Pancreas (tissue), 10 donors: ENCODE measurements around the gene ATOSA. TPM values are rescaled to one million over a fixed set of nuclear protein-coding genes. Genes with fewer than 3 reads are reported as not detected.

Experiments used
- ATAC-seq, 4 donors: fragments of 200-7000 bp; cut with Tn5 transposase; one replicate each; pipeline versions ENCODE4 v1.8.0 to v1.9.1; 2020; ENCODE audit warnings: mild to moderate bottlenecking in 4 of 4, moderate library complexity in 4 of 4
- DNase-seq, 6 donors: peaks; one replicate each; pipeline ENCODE4 v3.0.0-alpha.2; 2020
- FAIRE-seq: peaks from 2 replicates; lab custom pipeline; 2012; peaks lifted over from hg19 to GRCh38; lab: Jason Lieb, UNC
- H3K27ac ChIP-seq, 4 donors: fragments of 200-600 bp; sonication (generic); 1 replicate in 3 of 4; 2 replicates in 1 of 4; pipeline versions ENCODE4 v1.5.0 to v1.8.0; 2020
- H3K27me3 ChIP-seq, 4 donors: fragments of 200-600 bp; one replicate each; pipeline ENCODE4 v1.8.0; 2021
- H3K36me3 ChIP-seq, 3 donors: fragments of 200-600 bp; sonication (generic) in 1 of 3; one replicate each; pipeline versions ENCODE4 v1.5.0 to v1.8.0; 2020 to 2021
- H3K4me1 ChIP-seq, 3 donors: fragments of 200-600 bp; one replicate each; pipeline ENCODE4 v1.8.0; 2021
- H3K4me3 ChIP-seq, 4 donors: fragments of 200-600 bp; sonication (generic) in 2 of 4; one replicate each; pipeline versions ENCODE4 v1.5.0 to v1.8.0; 2020 to 2021
- H3K9me3 ChIP-seq, 4 donors: fragments of 200-600 bp; one replicate each; pipeline ENCODE4 v1.8.0; 2021
- CTCF ChIP-seq, 4 donors: fragments of 200-600 bp; sonication (generic) in 3 of 4; IDR thresholded peaks; one replicate each; pipeline versions ENCODE4 v1.5.0 to v1.8.0; 2021; ENCODE audit warnings: antibody characterized with exemption in 4 of 4
- WGBS, 2 donors: extraction: QIAGEN DNeasy Blood & Tissue Kit; methylation state at CpG; one replicate each; pipeline ENCODE4 v1.1.7; 2013; 5-methylcytosine and 5-hydroxymethylcytosine counted together
- intact Hi-C, 3 donors: fragments of 100-400 bp; cut with DNase I; formaldehyde crosslinking; loops; one replicate each; pipeline versions ENCODE4 v1.11.1 to v1.14.2; 2022
- polyA plus RNA-seq, 2 donors: library from polyadenylated mRNA; stranded (reverse); fragments of 200-250 nt; gene quantifications; one replicate each; pipeline ENCODE4 v1.2.3, GENCODE V29; 2013
- total RNA-seq, 6 donors: library from RNA; stranded (reverse); fragmentation: NEBNext Ultra II Directional in 4 of 6; extraction: Animal tissue kit (Norgen Biotek cat#: 25700) in 4 of 6; gene quantifications; one replicate each; pipeline versions ENCODE4 v1.2.1 to v1.2.4, GENCODE V29; 2021 to 2023
- donor health status: healthy with polysubstance abuse.
- donor health status: DM: no; HTN: no; CAD: no; lungs with moderate emphysema.
- donor health status: DM: no; HTN: no; CAD: no.
- donor health status: control.
- donor health status: control.
- donor health status: Bipolar disorder and iron deficiency.
- donor health status: DM: yes; HTN: yes; CAD: no.
- donor health status: DM: no; HTN: no; CAD: no.
- donor health status: DM: no; HTN: no; CAD: no.
- donor health status: DM: yes; HTN: yes; CAD: no.

Gene ATOSA
- total and polyA plus RNA-seq, 8 donors, result 24.6 to 48.9 (median 36.6) TPM

- DNase-seq (no peak), ATAC-seq (peak in 1 of 4 donors; percentile 18), FAIRE-seq (no peak)
- intact Hi-C loops, result no loop called here
- 44 to 52% methylated on average over 5 of the region's 5 CpGs for WGBS, 2 donors
- TF ChIP-seq CTCF (IDR thresholded peaks at IDR 0.05), result no peak
- no peaks in the 10 kb centered on the region for H3K36me3 ChIP-seq
- no peaks in the 10 kb centered on the region for H3K27me3 ChIP-seq
- H3K4me1 ChIP-seq, result peaks cover 7 to 45% (median 38%) of the 10 kb centered on the region in 3 donors
- no peaks in the 10 kb centered on the region for H3K9me3 ChIP-seq
- H3K4me3 ChIP-seq, result no peak overlapping the region
- H3K27ac ChIP-seq, result peak overlapping the region in 2 of 4 donors; percentile 12 to 46
Observed at GRCh38 chr15:52652984-52653383, 26.2 kb downstream of the ATOSA start.

- no peak for DNase-seq
- Histone ChIP-seq H3K27me3 (no peaks in the 10 kb centered on the region), H3K9me3 (no peaks in the 10 kb centered on the region), H3K4me3 (no peak overlapping the region), H3K4me1 (peaks cover under 1 to 38% (median 31%) of the 10 kb centered on the region in 3 donors), H3K27ac (peak overlapping the region in 1 of 4 donors; percentile 46), H3K36me3 (no peaks in the 10 kb centered on the region)
- TF ChIP-seq CTCF (IDR thresholded peaks at IDR 0.05), result no peak
- ATAC-seq, result no peak
- FAIRE-seq, result no peak
- intact Hi-C loops, result no loop called here
- 40 to 42% methylated on average over 1 of the region's 1 CpG for WGBS, 2 donors
Observed at GRCh38 chr15:52652286-52652685, 26.9 kb downstream of the ATOSA start.

GRCh38 chr15:52651868-52652267 lies 27.3 kb downstream of the ATOSA start:
- H3K27ac ChIP-seq, result peak overlapping the region in 2 of 4 donors; percentile 9 to 46
- no peak for TF ChIP-seq CTCF (IDR thresholded peaks at IDR 0.05)
- H3K27me3 ChIP-seq, result no peaks in the 10 kb centered on the region
- FAIRE-seq, result peak; percentile 59
- no peaks in the 10 kb centered on the region for H3K9me3 ChIP-seq
- intact Hi-C loops, result no loop called here
- peak; percentile 82 to 97 (median 96) for ATAC-seq
- no peaks in the 10 kb centered on the region for H3K36me3 ChIP-seq
- peaks cover 0 to 34% (median 27%) of the 10 kb centered on the region in 3 donors for H3K4me1 ChIP-seq
- H3K4me3 ChIP-seq, result no peak overlapping the region
- peak in 3 of 6 donors; percentile 23 to 47 (median 39) for DNase-seq
- 17 to 21% methylated on average over 8 of the region's 8 CpGs for WGBS, 2 donors

- no peak for FAIRE-seq
- Histone ChIP-seq H3K4me1 (peaks cover 0 to 28% (median 20%) of the 10 kb centered on the region in 3 donors), H3K4me3 (no peak overlapping the region)
Observed at GRCh38 chr15:52651114-52651513, 28.1 kb downstream of the ATOSA start.

More at GRCh38 chr15:52651114-52651513, 28.1 kb downstream of the ATOSA start:
- Histone ChIP-seq H3K36me3 (no peaks in the 10 kb centered on the region), H3K27ac (peak overlapping the region in 2 of 4 donors; percentile 9 to 34), H3K27me3 (no peaks in the 10 kb centered on the region), H3K9me3 (no peaks in the 10 kb centered on the region)
- DNase-seq (no peak), ATAC-seq (no peak)
- no peak for TF ChIP-seq CTCF (IDR thresholded peaks at IDR 0.05)
- 64 to 70% methylated on average over 1 of the region's 1 CpG for WGBS, 2 donors
- intact Hi-C loops, result no loop called here
